ENCODE results near the gene PRDM16. TPM values are rescaled to one million over a fixed set of nuclear protein-coding genes. Genes with fewer than 3 reads are reported as not detected.
A peak's percentile ranks its signal among the peaks of the same experiment; 100 is the strongest.

Gene PRDM16
- total RNA-seq, 1 donor from 2014 or later = 0.43 TPM

- Histone ChIP-seq H3K9ac (ENCODE audit: low read length) (peak overlapping the region; percentile 69), H4K20me1 (ENCODE audit: insufficient read depth, low read length) (peaks cover 30% of the 10 kb centered on the region), H2AFZ (ENCODE audit: low read depth, low read length) (peak overlapping the region; percentile 24), H3K4me3 (ENCODE audit: insufficient read depth, low read depth, low read length) (peak overlapping the region; percentile 49), H3K79me2 (ENCODE audit: insufficient read depth, low read length) (peaks cover 67% of the 10 kb centered on the region), H3K4me1 (ENCODE audit: insufficient read depth, low read length) (peaks cover 35% of the 10 kb centered on the region), H3K27me3 (ENCODE audit: insufficient read depth, low read length) (peaks cover 7% of the 10 kb centered on the region), H3K36me3 (ENCODE audit: insufficient read depth, low read length) (no peaks in the 10 kb centered on the region), H3K4me2 (ENCODE audit: low read length) (peak overlapping the region; percentile 86), H3K27ac (ENCODE audit: low read depth, low read length) (peak overlapping the region; percentile 38), H3K9me3 (ENCODE audit: insufficient read depth, low read depth, low read length) (no peaks in the 10 kb centered on the region)
- no peak for DNase-seq (ENCODE audit: low read depth)
- no peaks in the 10 kb centered on the region for H3K4me1 Mint-ChIP-seq (ENCODE audit: low read depth, unreplicated experiment)
- TF ChIP-seq EZH2 (IDR thresholded peaks at IDR 0.05; ENCODE audit: insufficient read depth, low read length) = no peak
- TF ChIP-seq CTCF (IDR thresholded peaks at IDR 0.05; ENCODE audit: insufficient read depth, low read depth, low read length) = no peak
- H3K36me3 Mint-ChIP-seq (ENCODE audit: low read depth, unreplicated experiment) = no peaks in the 10 kb centered on the region
- no peak for FAIRE-seq
- H3K4me3 Mint-ChIP-seq (ENCODE audit: unreplicated experiment) = no peak overlapping the region
- peaks cover 42% of the 10 kb centered on the region for H3K27me3 Mint-ChIP-seq (ENCODE audit: low read depth, unreplicated experiment)
- H3K9me3 Mint-ChIP-seq (ENCODE audit: unreplicated experiment) = no peaks in the 10 kb centered on the region
- H3K27ac Mint-ChIP-seq (ENCODE audit: unreplicated experiment) = no peak overlapping the region
Observed at GRCh38 chr1:3071565-3072390, 2.8 kb downstream of the PRDM16 start.

DNA sequence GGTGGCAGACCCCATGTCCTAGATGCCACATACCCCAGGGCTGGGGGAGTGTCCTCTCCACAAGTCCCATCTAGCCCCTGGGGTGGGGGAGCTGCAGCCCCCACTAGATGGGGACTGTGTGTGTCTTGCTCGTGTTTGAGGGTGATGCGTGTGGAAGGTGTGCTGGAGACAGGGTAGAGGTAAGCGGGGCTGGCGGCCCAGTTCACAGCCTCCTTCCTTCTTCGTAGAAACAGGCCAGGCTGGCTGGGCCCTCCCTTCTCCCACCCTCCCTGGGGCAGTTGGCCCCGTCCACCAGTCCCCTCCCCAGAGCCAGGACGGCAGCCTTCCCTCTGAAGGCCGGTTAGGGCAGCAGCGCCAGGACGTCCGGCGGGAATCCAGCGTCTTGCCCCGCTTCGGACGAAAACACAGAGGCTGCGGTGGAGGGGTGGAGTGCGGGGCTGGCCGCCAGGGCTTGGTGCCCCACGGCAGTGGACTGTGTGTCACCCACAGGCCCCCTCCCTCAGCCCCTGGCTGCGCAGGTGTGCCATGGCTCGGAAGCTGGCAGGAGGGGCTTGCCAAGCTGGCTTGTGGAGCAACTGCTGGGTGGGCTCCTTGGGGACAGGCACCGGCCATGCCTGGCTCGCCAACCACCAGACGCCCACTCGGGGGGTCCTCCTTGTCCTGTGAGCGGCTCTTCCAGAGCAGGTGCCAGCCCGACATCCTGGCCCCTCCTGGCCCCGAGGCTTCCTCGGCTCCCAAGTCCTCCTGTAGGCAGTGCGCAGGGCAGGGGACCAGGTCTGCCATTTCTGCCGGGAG lies 3.6 kb downstream of the PRDM16 start:
- H3K9ac ChIP-seq (ENCODE audit: low read length) = peak overlapping the region; percentile 69
- H3K4me2 ChIP-seq (ENCODE audit: low read length) = peak overlapping the region; percentile 86
- no peak overlapping the region for H3K4me3 Mint-ChIP-seq (ENCODE audit: unreplicated experiment)
- H3K4me1 Mint-ChIP-seq (ENCODE audit: low read depth, unreplicated experiment) = no peaks in the 10 kb centered on the region
- peaks cover 45% of the 10 kb centered on the region for H3K27me3 Mint-ChIP-seq (ENCODE audit: low read depth, unreplicated experiment)
- H3K36me3 Mint-ChIP-seq (ENCODE audit: low read depth, unreplicated experiment) = peaks cover 2% of the 10 kb centered on the region
- H3K27ac Mint-ChIP-seq (ENCODE audit: unreplicated experiment) = no peak overlapping the region
- no peaks in the 10 kb centered on the region for H3K9me3 Mint-ChIP-seq (ENCODE audit: unreplicated experiment)
- H4K20me1 ChIP-seq (ENCODE audit: insufficient read depth, low read length) = peaks cover 38% of the 10 kb centered on the region
- H3K79me2 ChIP-seq (ENCODE audit: insufficient read depth, low read length) = peaks cover 74% of the 10 kb centered on the region
- H3K9me3 ChIP-seq (ENCODE audit: insufficient read depth, low read depth, low read length) = no peaks in the 10 kb centered on the region
- DNase-seq (ENCODE audit: low read depth) (peak; percentile 9), FAIRE-seq (no peak)
- H3K27me3 ChIP-seq (ENCODE audit: insufficient read depth, low read length) = peaks cover 4% of the 10 kb centered on the region
- TF ChIP-seq CTCF (IDR thresholded peaks at IDR 0.05; ENCODE audit: insufficient read depth, low read depth, low read length) (no peak), EZH2 (IDR thresholded peaks at IDR 0.05; ENCODE audit: insufficient read depth, low read length) (no peak)
- peak overlapping the region; percentile 17 for H3K4me3 ChIP-seq (ENCODE audit: insufficient read depth, low read depth, low read length)
- no peaks in the 10 kb centered on the region for H3K36me3 ChIP-seq (ENCODE audit: insufficient read depth, low read length)
- no peak overlapping the region for H3K27ac ChIP-seq (ENCODE audit: low read depth, low read length)
- H3K4me1 ChIP-seq (ENCODE audit: insufficient read depth, low read length) = peaks cover 35% of the 10 kb centered on the region
- no peak overlapping the region for H2AFZ ChIP-seq (ENCODE audit: low read depth, low read length)

All from astrocyte (in vitro differentiated cells and primary cell).